GM21786 (cell line): ENCODE results near the gene MSI2.

Source experiments
- ATAC-seq: cut with Tn5 transposase; IDR thresholded peaks from one replicate; pipeline ENCODE4 v1.9.1; 2021; ENCODE audit not compliant: unreplicated experiment

The MSI2 gene

GRCh38 chr17:57515662-57516211, 259.4 kb downstream of the MSI2 start:
- ATAC-seq, result no peak

- no peak for ATAC-seq
Measured at GRCh38 chr17:57516290-57517230, 260.2 kb downstream of the MSI2 start.

DNA sequence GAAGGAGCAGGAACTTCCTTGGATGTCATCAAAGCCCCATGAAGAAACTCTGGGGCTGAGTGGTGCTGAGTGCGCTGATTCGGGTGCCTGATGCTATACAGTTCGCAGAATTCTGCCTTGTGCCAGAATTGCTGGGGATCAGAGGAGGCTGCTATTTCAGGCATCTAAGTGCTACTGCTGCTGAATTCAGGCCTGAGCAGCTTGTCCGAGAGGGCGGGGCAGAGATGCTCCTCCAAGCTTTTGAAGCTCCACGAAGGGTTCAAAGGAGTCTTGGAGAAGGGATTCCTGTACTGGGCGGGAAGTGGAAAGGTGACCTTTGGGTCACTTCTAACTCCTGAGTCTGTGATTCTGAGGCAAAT, 260.9 kb downstream of the MSI2 start:
- no peak for ATAC-seq

DNA sequence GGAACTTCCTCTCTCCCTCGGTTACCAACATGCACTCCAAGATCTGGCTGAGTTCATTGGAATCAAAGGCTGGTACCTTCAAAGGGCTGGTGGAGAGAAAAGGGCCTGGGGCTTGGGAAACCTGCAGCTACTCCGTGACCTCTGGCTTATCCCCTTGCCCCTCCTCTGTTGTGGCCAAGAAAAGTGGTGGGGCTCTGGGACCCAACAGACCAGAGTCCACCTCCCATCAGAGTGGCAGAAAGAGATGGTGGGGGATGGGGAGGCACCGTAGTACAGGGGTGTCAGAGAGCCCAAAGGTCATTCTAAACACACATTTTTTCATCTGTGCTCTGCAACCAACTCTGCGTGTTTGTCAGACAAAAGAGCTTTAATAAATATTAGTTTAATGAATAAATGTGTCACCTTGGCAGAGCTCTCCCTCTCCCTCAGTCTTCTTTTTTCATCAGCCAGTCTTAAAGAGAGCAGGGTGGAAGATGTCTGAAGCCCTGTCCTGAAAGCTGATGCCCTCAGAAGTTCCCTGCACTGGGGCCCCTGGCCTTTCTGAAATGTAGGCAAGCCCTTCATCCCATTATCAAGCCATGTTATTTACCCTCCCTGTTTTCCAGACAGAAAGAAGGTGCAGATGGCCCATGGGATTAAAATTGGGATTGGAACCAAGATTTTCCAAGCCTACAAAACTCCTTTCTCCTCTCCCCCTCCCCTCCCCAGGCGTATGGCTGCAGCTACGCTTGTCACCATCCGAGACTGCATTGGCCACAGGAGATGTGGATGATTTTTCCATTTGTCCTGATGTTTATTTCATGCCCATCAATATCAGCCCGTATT, 261.5 kb downstream of the MSI2 start:
- no peak for ATAC-seq

DNA sequence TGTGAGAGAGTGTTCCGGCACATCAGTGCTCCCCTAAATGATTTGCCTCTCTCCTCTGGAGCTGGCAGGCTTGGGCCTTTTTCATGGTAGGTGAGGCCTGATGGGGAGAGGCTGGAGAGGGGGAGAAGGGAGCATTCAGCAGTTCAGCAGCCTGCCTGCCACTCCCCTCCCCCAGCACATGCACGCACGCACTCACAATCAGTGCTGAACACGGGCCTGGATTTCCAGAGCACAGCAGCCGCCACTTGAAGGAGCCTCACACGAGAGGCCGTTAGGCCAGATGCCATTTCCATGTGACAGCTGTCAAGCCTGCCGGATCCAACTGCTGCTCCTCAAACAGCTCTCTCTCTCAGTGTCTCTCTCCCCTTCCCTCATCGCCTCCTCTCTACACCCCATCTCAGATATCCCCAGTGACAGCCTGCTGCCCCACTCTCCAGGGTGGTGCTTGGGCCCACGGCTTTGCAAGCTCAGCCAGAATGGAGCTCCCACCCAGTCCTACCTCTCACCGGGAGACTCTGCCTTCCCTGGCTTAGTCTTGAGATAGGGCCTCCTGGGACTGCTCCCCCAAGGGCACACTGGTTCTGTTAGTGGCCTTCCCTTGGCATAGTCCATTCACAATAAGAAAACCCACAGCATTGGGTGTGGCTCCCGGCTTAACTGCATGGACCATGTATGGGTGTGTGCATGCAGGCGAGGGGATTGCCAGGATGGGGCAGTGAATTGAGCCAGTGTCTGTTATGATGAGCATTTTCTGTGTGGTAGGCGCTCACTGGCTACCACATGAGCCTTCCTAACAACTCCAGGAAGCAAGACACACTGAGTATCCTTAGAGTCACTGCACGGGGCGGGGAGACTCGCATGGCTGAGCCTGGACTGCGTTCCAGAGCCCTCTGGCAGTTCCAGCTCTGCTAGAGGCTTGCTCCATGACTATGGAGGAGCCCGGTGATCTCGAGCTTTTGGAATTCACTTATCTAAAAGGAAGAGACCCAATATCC, 262.6 kb downstream of the MSI2 start:
- no peak for ATAC-seq

GRCh38 chr17:57519800-57520199, 263.5 kb downstream of the MSI2 start:
- no peak for ATAC-seq

DNA sequence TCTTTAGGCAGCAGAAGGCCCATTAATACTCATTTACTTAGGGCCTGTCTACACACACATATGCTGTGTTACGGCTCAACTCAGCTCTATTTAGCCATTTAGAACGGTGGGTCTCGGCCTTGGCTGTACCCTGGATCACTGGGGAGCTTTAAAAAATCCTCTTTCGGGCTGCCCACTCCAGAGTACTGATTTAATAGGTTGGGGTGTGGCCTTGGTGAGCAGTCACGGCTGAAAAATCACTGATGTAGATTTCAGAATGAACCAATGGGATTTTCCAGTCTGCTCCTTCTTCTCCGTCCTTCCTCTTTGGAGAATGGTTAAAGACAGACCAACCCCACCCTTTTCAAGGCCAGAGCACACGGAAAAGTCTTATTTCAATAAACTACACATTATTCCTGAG, 265.3 kb downstream of the MSI2 start:
- no peak for ATAC-seq

- ATAC-seq, result no peak
Measured at GRCh38 chr17:57522042-57523005, 266.0 kb downstream of the MSI2 start.

DNA sequence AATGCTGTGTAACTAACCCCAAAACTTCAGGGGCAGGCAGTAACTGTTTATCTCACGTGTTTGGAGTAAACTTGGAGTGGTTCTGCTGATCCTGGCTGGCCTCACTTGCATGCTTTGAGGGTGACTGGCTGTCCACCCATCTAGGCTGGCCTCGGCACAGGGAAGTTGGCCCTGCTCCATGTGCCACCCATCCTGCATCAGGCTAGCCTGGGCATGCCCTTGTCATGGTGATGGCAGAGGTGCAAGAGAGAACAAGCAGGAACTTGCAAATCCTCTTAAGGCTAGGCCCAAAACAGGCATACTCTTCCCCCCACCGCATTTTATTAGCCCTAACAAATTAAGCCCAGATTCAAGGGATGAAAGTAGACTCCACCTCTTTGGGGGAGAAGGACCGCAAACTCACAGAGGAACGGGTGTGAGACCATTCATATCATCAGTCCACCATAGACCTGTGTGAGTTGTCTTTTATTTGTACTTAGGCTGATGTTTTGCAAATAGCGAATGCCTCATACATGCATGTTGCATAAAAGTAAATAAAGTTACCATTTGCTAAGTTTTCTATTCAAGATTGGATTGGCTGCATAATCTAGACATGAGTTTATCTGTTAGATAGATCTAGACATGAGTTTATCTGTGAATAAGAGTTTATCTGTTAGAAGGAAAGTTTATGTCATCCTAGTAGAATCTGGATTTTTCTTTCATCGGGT, 267.8 kb downstream of the MSI2 start:
- no peak for ATAC-seq

- no peak for ATAC-seq
Measured at GRCh38 chr17:57524839-57525568, 268.7 kb downstream of the MSI2 start.

DNA sequence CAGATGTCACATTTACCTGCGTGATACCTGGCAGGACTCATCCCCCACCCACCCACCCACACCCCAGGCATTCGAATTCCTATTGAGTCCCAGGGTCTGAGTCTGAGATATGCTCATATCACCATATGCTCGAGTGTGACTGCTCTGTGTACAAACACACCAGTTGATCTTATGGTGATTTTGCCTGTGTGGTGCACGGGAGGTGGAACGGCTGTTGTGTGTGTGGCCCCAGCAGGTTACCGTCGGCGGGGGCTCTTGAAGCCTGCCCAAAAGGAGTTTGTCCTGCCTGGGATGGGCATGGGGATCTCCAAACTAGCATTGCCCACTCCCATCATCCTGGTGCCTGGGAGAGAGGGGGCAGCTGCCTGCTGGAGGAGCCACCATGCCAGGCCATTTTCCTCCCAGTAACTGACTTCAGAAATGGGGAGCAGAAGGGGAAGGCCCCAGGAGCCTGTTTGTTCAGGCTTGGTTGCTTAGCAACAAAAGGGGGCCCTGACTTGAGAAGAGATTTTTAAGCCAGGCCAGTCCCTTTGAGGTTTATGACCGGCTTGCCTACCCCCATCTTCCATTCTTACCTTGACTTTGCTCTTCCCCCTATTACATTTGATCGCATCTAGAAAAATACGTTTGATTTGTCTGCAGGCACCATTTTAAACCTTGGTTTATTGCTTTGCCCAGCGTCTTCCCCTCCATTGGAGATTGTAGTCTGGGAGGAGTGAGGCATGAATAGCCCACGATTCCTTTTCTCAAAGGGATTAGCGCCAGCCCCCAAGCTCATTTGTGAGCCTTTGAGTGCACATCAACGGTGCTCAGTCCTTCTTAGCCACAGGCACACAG, 271.1 kb downstream of the MSI2 start:
- no peak for ATAC-seq

DNA sequence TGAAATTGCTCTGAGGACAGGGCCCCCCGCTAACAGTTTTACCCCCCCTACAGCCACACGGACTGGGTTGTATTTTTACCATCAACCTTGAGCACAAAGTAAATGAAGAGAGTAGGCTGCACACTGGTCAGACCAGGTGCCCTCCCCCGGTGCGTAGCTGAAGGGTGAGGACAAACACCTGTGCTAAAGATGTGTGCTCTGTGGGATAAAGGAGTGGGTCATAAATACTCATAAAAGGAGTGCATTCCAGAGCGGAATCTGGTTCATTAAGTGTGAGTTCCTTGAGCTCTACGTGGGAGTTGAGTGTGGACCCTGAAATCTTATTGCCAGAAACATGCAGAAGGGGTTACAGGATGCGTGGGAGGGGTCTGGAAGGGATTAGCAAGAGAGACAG, 271.7 kb downstream of the MSI2 start:
- no peak for ATAC-seq

DNA sequence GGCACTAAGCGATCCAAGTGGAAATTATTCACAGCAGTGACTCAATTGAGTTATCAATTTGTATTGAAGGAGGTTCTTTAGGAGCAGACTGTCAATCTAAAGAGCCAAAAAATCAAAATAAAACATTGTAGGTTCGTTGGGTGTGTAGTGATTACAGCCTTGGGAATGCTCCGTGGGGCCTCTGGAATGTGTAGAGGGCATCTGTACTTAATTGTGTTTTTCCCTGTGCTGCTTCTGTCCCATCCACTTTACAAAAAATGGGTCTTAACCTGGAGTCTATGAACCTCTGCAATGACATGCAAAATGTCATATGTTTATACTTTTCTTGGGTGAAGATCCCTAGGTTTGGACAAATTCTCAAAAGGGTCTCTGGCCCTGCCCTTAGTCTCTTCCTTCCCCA, 273.7 kb downstream of the MSI2 start:
- no peak for ATAC-seq

DNA sequence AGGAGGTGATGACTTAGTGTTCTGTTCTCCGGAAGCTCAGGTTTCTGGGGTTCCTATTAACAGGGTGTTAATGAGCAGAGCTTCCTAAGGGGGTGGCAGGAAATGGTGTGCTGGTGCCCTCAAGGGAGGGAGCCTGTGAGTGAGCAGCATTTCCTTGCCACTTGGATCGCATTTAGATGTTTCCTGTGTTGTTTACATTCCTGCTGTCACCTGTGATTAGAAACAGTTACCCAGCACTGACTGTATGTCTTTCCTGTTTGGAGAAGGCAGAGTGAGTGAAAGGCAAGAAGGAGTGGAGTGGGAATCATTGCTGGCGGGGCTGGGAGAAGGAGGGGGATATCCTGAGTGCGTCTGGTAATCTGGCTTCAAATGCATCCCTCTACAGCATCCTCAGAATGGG, 274.2 kb downstream of the MSI2 start:
- ATAC-seq, result no peak

DNA sequence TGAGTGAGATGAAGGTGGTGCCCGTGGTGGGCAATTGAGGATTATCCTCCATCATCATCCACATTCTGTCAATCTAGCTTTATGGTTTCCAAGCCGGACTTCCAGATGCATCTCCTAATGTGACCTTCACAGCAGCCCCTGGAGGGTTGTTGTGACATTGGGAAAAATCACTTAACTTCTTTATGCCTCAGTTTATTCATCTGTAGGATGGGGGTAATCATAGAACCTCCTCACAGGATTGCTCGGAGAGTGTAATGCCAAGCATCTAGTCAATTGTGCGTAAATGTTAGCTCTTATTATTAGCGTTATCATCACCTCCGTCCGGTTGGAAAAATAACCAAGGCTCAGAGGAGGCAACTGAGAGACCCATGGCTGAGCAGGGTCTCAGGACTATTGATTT, 274.8 kb downstream of the MSI2 start:
- no peak for ATAC-seq

- ATAC-seq, result no peak
Measured at GRCh38 chr17:57531648-57532504, 275.6 kb downstream of the MSI2 start.
